ENCODE measurements around the gene RARRES2.
"Not testable (repeated sequence)": the region's sequence is repeated elsewhere in the genome, so short reads cannot be mapped to it uniquely, and the experiment has no call there.

RARRES2 gene

DNA sequence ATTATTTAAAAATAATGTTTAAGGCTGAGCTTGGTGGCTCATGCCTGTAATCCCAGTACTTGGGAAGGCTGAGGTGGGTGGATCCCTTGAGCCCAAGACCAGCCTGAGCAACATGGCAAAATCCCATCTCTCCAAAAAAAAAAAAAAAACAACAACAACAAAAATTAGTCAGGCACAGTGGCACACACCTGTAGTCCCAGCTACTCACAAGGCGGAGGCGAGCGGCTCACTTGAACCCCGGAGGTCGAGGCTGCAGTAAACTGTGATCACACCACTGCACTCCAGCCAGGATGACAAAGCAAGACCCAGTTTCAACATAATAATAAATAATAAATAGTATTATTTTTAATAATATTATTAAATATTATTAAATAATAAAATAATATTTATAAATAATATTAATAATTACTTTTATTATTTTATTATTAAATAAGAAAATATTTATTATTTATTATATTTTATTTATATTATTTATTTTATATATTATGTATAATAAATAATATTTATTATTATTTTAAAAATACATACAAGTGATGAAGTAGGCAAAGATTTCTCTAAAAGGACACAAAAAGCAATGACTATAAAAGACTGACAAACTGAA, 26.7 kb downstream of the RARRES2 start:
- no peak overlapping the region for H3K27ac ChIP-seq
- no peaks in the 10 kb centered on the region for H4K20me1 ChIP-seq (ENCODE audit: insufficient read depth)
- no peak overlapping the region for H2AFZ ChIP-seq (ENCODE audit: low read depth)
- TF ChIP-seq, protein P1, sequence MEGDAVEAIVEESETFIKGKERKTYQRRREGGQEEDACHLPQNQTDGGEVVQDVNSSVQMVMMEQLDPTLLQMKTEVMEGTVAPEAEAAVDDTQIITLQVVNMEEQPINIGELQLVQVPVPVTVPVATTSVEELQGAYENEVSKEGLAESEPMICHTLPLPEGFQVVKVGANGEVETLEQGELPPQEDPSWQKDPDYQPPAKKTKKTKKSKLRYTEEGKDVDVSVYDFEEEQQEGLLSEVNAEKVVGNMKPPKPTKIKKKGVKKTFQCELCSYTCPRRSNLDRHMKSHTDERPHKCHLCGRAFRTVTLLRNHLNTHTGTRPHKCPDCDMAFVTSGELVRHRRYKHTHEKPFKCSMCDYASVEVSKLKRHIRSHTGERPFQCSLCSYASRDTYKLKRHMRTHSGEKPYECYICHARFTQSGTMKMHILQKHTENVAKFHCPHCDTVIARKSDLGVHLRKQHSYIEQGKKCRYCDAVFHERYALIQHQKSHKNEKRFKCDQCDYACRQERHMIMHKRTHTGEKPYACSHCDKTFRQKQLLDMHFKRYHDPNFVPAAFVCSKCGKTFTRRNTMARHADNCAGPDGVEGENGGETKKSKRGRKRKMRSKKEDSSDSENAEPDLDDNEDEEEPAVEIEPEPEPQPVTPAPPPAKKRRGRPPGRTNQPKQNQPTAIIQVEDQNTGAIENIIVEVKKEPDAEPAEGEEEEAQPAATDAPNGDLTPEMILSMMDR (conservative IDR thresholded peaks at IDR 0.05; ENCODE audit: low read depth, low read length): no peak
- no peak overlapping the region for H3K4me2 ChIP-seq
- no peaks in the 10 kb centered on the region for H3K27me3 ChIP-seq (ENCODE audit: insufficient read depth, low read depth)
- no peak overlapping the region for H3K9ac ChIP-seq
- peaks cover 28% of the 10 kb centered on the region for H3K79me2 ChIP-seq (ENCODE audit: insufficient read depth, low read depth)
- H3K4me1 ChIP-seq (ENCODE audit: low read depth, poor library complexity, severe bottlenecking): peaks cover 46% of the 10 kb centered on the region
- no peaks in the 10 kb centered on the region for H3K36me3 ChIP-seq (ENCODE audit: insufficient read depth)
- H3K4me3 ChIP-seq (IDR thresholded peaks at IDR 0.05; ENCODE audit: insufficient read depth, low read depth, low read length): no peak overlapping the region

DNA sequence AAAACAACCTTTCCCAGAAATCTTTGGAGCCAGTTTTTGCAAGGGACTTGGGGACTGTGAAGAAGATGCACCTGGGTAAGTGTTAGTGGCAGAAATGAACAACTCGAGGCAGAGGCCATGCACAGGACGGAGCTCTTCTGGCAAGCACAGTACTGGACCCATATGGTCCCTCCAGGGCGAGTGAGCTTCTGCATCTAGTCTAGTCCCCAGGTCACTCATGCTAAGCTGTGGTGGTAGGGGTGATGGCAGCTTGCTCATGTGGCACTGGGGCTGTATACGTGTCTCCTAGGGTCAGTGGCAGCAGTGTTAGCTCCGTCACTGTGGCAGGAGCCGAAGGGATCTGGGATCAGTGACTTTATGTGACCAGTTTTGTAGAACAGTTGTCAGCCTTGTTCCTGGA, 27.6 kb downstream of the RARRES2 start:
- TF ChIP-seq, protein P1 (conservative IDR thresholded peaks at IDR 0.05; ENCODE audit: low read depth, low read length): no peak
- no peak overlapping the region for H2AFZ ChIP-seq (ENCODE audit: low read depth)
- H3K4me2 ChIP-seq: peak overlapping the region; percentile 31; the same call in 1 of the 2 replicates
- H3K4me1 ChIP-seq (ENCODE audit: low read depth, poor library complexity, severe bottlenecking): peaks cover 37% of the 10 kb centered on the region
- no peak overlapping the region for H3K4me3 ChIP-seq (IDR thresholded peaks at IDR 0.05; ENCODE audit: insufficient read depth, low read depth, low read length)
- peaks cover 27% of the 10 kb centered on the region for H3K79me2 ChIP-seq (ENCODE audit: insufficient read depth, low read depth)
- H4K20me1 ChIP-seq (ENCODE audit: insufficient read depth): no peaks in the 10 kb centered on the region
- no peak overlapping the region for H3K27ac ChIP-seq
- no peaks in the 10 kb centered on the region for H3K27me3 ChIP-seq (ENCODE audit: insufficient read depth, low read depth)
- no peak overlapping the region for H3K9ac ChIP-seq
- H3K36me3 ChIP-seq (ENCODE audit: insufficient read depth): no peaks in the 10 kb centered on the region

- Histone ChIP-seq H2AFZ (ENCODE audit: low read depth) (no peak overlapping the region), H3K4me2 (peak overlapping the region; percentile 31; the same call in 1 of the 2 replicates), H3K27ac (no peak overlapping the region; the same call in 1 of the 2 replicates), H3K36me3 (ENCODE audit: insufficient read depth) (no peaks in the 10 kb centered on the region), H3K79me2 (ENCODE audit: insufficient read depth, low read depth) (peaks cover 22% of the 10 kb centered on the region), H4K20me1 (ENCODE audit: insufficient read depth) (no peaks in the 10 kb centered on the region), H3K27me3 (ENCODE audit: insufficient read depth, low read depth) (no peaks in the 10 kb centered on the region), H3K4me1 (ENCODE audit: low read depth, poor library complexity, severe bottlenecking) (peaks cover 32% of the 10 kb centered on the region), H3K4me3 (IDR thresholded peaks at IDR 0.05; ENCODE audit: insufficient read depth, low read depth, low read length) (no peak overlapping the region), H3K9ac (no peak overlapping the region)
- TF ChIP-seq, protein P1 (conservative IDR thresholded peaks at IDR 0.05; ENCODE audit: low read depth, low read length): no peak
Observed at GRCh38 chr7:150313367-150313809, 28.0 kb downstream of the RARRES2 start.

- not testable (repeated sequence) for H4K20me1 ChIP-seq (ENCODE audit: insufficient read depth); H3K27ac ChIP-seq; H2AFZ ChIP-seq (ENCODE audit: low read depth); H3K9ac ChIP-seq; H3K36me3 ChIP-seq (ENCODE audit: insufficient read depth); H3K27me3 ChIP-seq (ENCODE audit: insufficient read depth, low read depth); H3K4me3 ChIP-seq (IDR thresholded peaks at IDR 0.05; ENCODE audit: insufficient read depth, low read depth, low read length)
- H3K4me1 ChIP-seq (ENCODE audit: low read depth, poor library complexity, severe bottlenecking): peaks cover 32% of the 10 kb centered on the region
- H3K4me2 ChIP-seq: peak overlapping the region; percentile 31; the same call in 1 of the 2 replicates
- peaks cover 18% of the 10 kb centered on the region for H3K79me2 ChIP-seq (ENCODE audit: insufficient read depth, low read depth)
Observed at GRCh38 chr7:150312649-150313366, 28.6 kb downstream of the RARRES2 start.

DNA sequence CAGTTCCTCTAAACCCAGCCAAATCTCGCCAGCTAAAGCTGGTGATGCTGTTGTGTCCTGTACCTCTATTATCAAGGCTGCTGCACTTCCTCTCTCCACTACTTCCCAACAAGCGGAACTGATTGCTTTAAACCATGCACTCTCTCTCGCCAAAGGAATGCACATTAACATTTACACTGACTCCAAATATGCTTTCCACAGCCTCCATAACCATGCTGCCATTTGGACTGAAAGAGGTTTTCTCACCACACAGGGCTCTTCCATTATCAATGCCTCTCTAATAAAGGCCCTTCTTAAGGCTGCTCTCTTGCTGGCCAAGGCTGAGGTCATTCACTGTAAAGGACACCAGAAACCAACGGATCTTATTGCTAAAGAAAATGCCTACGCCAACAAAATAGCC, 29.7 kb downstream of the RARRES2 start:
- Histone ChIP-seq H4K20me1 (ENCODE audit: insufficient read depth) (no peaks in the 10 kb centered on the region), H2AFZ (ENCODE audit: low read depth) (no peak overlapping the region), H3K4me2 (no peak overlapping the region), H3K36me3 (ENCODE audit: insufficient read depth) (no peaks in the 10 kb centered on the region), H3K27me3 (ENCODE audit: insufficient read depth, low read depth) (no peaks in the 10 kb centered on the region), H3K4me3 (IDR thresholded peaks at IDR 0.05; ENCODE audit: insufficient read depth, low read depth, low read length) (no peak overlapping the region), H3K27ac (no peak overlapping the region), H3K4me1 (ENCODE audit: low read depth, poor library complexity, severe bottlenecking) (peaks cover 43% of the 10 kb centered on the region), H3K79me2 (ENCODE audit: insufficient read depth, low read depth) (peaks cover 18% of the 10 kb centered on the region), H3K9ac (no peak overlapping the region)
- TF ChIP-seq, protein P1 (conservative IDR thresholded peaks at IDR 0.05; ENCODE audit: low read depth, low read length): no peak

Measured in KMS-11 (cell line).